ENCODE data around the gene PTH1R.
A peak's percentile ranks its signal among the peaks of the same experiment; 100 is the strongest.

PTH1R gene

DNA sequence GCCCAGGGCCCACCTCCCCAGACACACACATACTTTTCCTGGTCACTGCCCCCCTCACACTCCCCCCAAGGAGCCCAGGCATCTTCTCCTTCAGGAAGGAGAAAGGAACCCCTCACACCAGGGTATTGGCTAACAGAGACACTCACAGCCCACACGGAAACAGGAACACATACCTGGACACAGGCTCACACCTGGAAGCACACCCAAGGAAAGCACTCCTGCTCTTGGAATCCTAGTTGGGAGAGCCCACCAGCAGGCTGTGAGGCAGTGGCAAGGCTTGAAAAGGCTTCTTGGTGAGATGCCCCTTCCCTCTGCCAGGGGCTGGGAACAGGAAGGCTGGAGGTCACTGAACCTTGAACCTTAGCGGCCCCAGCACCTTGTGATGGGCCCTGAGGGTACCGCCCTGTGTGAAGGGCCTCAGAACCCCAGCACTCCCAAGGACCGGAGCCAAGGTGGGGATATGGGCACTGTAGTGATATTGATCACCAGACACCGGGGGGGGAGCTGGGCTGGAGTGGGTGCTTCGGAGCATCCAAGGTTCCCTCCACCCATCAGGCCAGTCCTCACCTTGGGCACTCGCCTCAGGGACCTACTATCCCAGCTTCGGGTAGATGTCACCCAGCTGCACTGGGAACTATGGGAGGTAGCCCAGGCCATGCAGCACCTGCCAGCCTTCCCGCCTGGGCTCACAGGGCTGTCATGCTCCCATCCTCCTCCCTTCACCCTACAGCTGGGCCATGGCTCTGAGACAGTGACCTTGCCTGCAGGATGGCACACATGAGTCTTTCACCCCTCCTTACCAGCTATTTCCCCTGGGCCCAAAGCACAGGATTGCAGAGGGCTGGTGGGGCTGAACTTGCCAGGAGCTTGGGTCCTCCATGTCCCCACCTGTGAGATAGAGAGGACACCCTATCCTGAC lies 30.6 kb upstream of the PTH1R start:
- Mint-ChIP-seq H3K4me3 (peak overlapping the region; percentile 77 to 88), H3K27ac (no peak overlapping the region), H3K9me3 (peaks cover 0 to 8% of the 10 kb centered on the region in 2 donors), H3K4me1 (peaks cover 17% of the 10 kb centered on the region), H3K27me3 (no peaks in the 10 kb centered on the region)
- no peak for ATAC-seq
- DNase-seq, result no peak

DNA sequence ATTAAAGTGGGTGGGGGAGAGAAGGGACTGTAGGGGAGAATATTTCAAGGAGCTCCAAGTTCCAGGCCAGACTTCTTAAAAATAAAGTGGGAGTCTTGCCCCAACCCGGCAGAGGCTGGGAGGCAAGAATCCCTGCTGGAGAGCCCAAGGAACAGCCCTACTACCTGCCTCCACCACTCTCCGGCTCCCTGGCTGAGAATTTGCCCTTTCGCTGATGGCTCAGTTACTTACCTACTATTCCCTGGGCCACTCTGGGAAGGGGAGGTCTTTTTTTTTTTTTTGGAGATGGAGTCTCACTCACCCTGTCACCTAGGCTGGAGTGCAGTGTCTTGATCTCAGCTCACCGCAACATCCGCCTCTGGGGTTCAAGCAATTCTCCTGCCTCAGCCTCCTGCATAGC lies 29.8 kb upstream of the PTH1R start:
- DNase-seq, result no peak
- Mint-ChIP-seq H3K27ac (no peak overlapping the region), H3K4me3 (no peak overlapping the region), H3K27me3 (no peaks in the 10 kb centered on the region), H3K4me1 (peaks cover 17% of the 10 kb centered on the region), H3K9me3 (peaks cover 0 to 6% of the 10 kb centered on the region in 2 donors)
- no peak for ATAC-seq

DNA sequence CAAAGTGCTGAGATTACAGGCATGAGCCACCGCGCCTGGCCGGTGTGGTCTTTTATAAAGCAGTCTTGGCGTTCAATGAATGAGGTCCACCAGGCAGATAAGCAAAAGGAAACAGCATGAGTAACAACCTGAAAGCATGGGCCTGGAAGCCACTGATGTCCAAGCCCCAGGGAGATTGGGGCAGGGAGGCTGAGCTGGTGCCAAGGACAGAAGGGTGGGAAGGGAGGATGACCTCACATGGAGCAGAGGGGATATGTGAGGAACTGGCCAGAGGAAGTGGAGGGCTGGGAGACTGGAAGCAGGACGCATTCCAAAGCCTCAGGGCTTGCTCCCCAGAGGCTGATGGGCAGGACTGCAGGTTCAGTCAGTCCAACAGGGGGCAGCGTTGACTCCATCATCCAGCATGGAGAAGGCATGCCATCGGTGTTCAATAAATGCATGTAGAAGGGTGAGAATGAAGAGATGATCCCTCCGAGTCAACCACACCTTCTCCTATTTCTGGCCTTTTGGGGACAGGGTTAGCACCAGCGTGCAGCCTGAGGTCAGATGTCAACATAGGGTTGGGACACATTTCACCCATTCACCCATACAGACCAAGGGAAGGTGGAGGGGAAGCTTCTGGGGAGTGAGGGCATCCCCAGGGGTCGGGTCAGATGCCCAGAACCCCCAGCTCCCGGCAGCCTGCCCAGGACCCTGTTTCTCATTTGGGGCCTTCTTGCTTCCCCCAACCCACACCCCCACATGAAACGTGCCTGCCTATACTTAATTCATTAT lies 29.1 kb upstream of the PTH1R start:
- H3K27ac Mint-ChIP-seq, result no peak overlapping the region
- DNase-seq, result peak; percentile 28 to 41
- no peak overlapping the region for H3K4me3 Mint-ChIP-seq
- H3K4me1 Mint-ChIP-seq, result peaks cover 17% of the 10 kb centered on the region
- H3K27me3 Mint-ChIP-seq, result no peaks in the 10 kb centered on the region
- H3K9me3 Mint-ChIP-seq, result no peaks in the 10 kb centered on the region
- ATAC-seq, result no peak

DNA sequence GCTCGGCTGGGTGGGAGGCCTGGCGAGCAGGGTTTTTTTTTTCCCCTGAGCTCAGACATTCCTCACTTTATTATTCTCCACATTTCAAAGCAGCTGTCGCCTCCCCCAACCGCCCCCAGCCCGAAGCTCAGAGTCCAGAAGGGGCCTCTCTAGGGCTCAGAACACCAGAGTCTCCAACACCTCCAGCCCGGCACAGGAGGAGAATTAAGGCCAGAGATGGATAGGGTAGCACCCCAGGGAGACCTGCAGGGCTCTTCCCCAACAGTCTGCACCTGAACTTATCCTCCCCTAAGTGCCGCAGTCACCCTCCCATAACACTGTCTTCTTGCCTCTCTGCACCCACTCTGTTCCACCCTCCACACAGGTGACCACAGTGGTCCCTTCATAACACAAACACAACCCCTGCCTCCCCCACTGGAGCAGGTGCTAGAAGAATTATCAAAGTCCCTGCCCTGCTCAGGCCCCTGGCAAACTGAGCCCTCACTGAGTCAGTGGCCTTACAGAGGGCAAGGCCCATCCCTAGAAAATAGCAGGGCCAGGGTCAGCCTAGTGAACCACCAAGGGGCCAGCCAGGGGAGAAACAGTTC lies 28.4 kb upstream of the PTH1R start:
- peaks cover 17% of the 10 kb centered on the region for H3K4me1 Mint-ChIP-seq
- no peak for DNase-seq
- H3K4me3 Mint-ChIP-seq, result no peak overlapping the region
- ATAC-seq, result no peak
- H3K27me3 Mint-ChIP-seq, result no peaks in the 10 kb centered on the region
- no peaks in the 10 kb centered on the region for H3K9me3 Mint-ChIP-seq
- H3K27ac Mint-ChIP-seq, result no peak overlapping the region

DNA sequence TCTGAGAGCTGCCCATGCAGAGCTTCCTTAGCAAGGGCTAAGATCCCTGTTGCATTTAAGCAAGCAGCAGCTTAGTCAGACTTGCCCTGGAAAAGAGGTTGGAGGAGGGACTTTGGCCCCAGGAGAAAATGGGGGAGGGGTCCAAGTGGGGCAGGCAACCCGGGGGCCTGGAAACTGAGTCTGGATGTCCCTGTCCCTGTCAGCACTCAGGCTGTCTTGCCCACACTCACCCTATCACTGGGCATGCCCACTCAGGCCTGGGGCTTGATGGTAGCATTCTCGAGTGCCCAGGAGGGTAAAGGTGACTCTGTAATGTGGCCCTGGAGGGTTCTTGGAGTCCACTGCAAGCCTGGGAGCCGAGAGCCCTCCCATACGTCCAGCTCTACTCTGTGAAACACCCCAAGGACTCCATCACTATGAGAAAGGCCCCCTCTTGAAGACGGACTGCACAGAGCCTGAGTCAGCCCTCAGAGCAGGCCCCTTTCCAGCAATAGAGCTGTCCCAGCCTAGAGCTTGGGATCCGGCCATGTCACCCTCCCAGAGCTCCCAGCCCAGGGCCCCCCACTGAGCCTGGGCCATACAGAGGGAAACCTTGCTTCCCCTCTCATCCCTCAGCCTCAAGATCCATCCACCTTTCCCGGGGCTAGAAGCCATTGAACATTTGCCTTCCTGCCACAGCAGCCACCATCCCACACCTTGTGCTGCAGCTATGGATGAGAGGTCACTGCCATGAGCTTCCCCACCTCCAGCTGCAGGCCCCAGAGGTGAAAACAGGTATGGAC lies 27.6 kb upstream of the PTH1R start:
- ATAC-seq, result no peak
- H3K27ac Mint-ChIP-seq, result peak overlapping the region in 1 of 2 donors; percentile 4
- H3K4me3 Mint-ChIP-seq, result no peak overlapping the region
- H3K27me3 Mint-ChIP-seq, result no peaks in the 10 kb centered on the region
- H3K4me1 Mint-ChIP-seq, result peaks cover 17% of the 10 kb centered on the region
- H3K9me3 Mint-ChIP-seq, result no peaks in the 10 kb centered on the region
- DNase-seq, result peak in 1 of 2 donors; percentile 6

DNA sequence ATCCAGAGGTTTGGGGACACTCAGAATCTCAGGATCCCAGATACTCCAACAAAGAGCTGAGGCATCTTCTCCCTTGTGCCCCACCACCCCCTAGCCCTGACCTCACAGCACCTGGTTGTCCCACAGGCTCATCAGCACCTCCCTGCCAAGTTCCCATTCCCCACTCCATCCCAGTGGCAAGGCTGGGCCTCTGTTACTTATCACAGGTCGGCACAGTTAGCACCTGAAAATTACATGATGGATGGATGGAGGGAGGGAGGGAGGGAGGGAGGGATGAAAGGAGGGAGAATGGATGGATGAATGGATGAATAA lies 27.1 kb upstream of the PTH1R start:
- Mint-ChIP-seq H3K9me3 (no peaks in the 10 kb centered on the region), H3K4me1 (peaks cover 11% of the 10 kb centered on the region), H3K27me3 (no peaks in the 10 kb centered on the region), H3K4me3 (no peak overlapping the region), H3K27ac (peak overlapping the region in 1 of 2 donors; percentile 4)
- DNase-seq, result peak in 1 of 2 donors; percentile 4
- no peak for ATAC-seq

DNA sequence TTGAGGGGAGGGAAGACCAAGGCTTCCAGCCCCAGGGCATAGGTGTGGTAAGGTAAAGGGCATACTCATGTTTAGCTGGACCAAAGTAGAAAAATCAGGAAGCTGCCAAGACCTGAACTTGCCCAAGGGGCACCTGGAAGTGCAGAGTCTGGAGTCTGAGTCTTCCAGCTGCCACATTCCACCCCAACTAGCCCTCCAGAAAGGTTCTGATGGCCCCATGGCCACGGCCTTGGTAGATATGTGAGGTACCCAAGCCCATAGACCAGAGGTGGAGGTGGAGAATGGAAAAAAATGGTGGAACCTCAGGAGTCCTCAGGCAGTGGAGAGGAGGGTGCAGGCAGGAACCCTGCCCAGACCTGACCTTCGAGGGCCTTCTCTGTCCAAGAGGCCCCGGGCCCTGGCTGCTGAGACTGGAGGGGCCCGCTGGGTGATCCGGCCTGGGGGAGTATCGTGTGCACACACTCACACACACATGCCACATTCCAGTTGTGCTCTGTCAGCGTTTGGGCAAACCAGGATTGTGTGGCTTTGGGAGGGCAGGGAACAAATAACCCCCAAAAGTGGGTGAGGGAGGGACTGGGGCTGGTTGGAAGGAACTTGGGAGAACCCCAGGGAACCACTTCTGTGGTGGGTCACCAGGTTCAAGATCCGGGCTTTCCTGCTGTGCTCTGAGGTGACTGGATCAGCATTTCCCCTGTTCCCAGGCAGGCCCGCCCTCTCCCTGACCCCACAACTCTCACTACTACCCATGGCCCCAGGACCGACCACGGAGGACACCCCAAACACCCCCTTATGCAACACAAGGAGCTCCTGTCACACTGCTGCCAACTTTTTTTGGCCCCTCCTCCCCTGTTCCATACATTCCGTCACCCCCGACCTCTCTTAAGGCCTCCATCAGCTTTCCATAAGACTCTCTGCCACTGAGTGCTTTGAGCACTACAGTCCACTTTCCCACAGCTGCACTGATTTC lies 25.9 kb upstream of the PTH1R start:
- Mint-ChIP-seq H3K27ac (peak overlapping the region in 1 of 2 donors; percentile 53), H3K9me3 (no peaks in the 10 kb centered on the region), H3K4me3 (no peak overlapping the region), H3K4me1 (no peaks in the 10 kb centered on the region), H3K27me3 (no peaks in the 10 kb centered on the region)
- DNase-seq (peak in 1 of 2 donors; percentile 7), ATAC-seq (no peak)

DNA sequence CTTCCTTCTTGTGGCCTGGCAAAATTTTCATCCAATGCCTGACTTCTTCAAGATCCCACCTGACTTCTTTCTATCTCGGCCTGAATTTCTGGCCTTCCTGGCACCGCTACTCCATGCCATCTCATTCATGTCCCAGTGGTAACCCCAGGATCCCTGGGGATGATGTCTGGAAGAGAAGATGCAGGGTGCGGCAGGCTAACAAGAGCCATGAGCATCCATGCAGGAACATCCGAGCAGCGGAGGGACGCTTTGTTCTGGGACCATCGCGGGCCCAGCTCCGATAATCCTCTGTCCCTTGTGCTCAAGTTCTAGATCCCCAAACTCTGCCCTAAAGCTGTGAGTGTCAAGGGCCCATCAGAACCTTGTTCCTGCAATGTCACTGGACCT lies 25.2 kb upstream of the PTH1R start:
- ATAC-seq, result no peak
- H3K4me1 Mint-ChIP-seq, result no peaks in the 10 kb centered on the region
- peak in 1 of 2 donors; percentile 3 for DNase-seq
- H3K27ac Mint-ChIP-seq, result peak overlapping the region in 1 of 2 donors; percentile 7
- no peak overlapping the region for H3K4me3 Mint-ChIP-seq
- H3K27me3 Mint-ChIP-seq, result peaks cover 6% of the 10 kb centered on the region
- no peaks in the 10 kb centered on the region for H3K9me3 Mint-ChIP-seq

DNA sequence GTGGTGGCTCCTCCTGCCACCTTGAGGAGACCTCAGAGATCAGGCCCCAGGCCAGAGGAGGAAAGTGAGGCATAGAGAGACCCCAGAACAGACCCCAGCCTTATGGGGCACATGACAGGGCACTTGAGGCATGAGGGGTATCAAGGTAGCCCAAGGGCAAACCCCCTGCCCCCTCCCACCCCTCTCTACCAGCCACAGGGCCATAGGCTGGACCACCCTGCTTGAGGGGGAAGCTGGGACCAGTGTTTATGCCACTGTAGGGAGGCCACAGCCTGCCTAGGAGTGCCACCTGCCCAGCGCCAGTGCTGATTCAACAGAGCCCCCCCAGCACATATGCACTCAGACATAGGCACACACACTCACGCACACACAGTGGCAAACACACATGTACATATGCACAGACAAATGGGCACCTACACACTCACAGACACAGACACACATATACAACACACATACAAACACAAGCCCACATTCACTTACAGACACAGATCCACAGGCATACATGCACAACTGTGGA lies 24.6 kb upstream of the PTH1R start:
- H3K4me3 Mint-ChIP-seq, result no peak overlapping the region
- no peaks in the 10 kb centered on the region for H3K4me1 Mint-ChIP-seq
- peak in 1 of 2 donors; percentile 7 for DNase-seq
- H3K27ac Mint-ChIP-seq, result no peak overlapping the region
- no peaks in the 10 kb centered on the region for H3K9me3 Mint-ChIP-seq
- peaks cover 12% of the 10 kb centered on the region for H3K27me3 Mint-ChIP-seq
- ATAC-seq, result no peak

DNA sequence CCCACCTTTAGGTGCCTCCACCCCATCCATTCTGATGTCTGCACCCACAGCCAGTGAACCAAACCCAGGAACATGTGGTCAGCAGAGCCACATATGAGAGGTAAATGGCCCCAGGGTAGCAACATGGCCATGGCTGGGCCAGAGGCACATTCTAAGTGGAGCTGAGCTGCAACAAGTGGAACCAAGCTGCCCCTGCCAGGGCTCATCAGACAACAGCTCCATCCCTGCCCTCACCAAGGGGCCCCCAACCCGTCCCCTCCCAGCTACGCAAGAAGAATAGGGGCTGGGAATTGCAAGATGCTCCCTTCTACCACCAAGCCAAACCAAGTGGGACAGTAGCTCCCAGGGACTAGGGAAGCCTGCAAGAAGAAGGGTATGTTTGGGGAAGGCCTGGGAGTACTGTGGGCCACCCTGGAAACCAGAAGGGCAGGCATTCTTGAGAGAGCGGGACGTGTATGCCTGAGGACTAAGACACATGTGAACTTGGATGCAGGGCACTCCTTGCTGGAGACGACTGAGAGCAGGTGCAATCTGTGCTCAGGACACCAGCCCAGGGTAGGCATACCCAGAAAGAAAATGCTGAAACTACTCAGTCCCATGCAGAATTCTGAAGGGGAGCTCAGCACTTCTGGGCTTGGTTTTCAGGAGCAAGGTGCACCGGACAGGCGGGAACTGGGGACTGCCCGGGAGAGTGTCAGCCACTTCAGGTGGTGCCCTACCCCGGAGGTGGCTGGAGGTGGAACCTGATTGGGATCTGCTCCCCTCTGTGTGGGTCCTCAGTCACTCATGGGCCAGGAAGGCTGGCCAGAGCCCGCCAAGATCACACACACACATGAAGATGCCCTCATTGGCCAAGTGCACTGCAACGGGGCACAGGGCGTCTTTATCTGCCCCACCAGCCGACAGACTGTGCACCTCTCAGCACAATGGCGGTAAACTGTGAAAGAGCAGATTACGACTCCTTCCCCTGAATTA lies 23.8 kb upstream of the PTH1R start:
- H3K27ac Mint-ChIP-seq, result no peak overlapping the region
- H3K27me3 Mint-ChIP-seq, result peaks cover 17% of the 10 kb centered on the region

DNA sequence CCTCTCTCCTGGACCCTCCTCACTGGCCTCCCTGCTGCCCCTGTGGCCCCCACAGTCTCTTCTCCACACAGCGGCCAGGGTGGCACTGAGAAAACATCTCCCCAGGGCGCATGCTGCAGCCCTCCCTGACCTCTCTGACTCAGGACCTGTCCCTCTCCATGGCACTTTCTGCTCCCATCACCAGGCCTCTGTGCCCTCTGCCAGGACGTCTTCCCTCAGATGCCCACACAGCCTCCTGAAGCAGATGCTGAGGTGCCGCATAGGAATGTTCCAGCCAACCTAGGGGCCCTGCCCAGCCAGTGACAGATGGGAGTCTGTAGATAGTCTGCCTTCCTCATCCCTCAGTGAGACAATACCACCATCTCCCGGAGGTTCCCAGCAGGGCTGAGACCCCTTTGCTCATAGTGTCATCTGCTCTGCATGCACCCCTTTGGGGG lies 22.9 kb upstream of the PTH1R start:
- Mint-ChIP-seq H3K4me1 (no peaks in the 10 kb centered on the region), H3K4me3 (no peak overlapping the region), H3K27ac (no peak overlapping the region), H3K27me3 (peaks cover 17% of the 10 kb centered on the region), H3K9me3 (no peaks in the 10 kb centered on the region)
- ATAC-seq, result no peak
- DNase-seq, result no peak

More for the DNA sequence above, 23.8 kb upstream of the PTH1R start:
- H3K4me3 Mint-ChIP-seq, result no peak overlapping the region
- ATAC-seq (no peak), DNase-seq (peak in 1 of 2 donors; percentile 7)
- H3K9me3 Mint-ChIP-seq, result no peaks in the 10 kb centered on the region
- no peaks in the 10 kb centered on the region for H3K4me1 Mint-ChIP-seq

DNA sequence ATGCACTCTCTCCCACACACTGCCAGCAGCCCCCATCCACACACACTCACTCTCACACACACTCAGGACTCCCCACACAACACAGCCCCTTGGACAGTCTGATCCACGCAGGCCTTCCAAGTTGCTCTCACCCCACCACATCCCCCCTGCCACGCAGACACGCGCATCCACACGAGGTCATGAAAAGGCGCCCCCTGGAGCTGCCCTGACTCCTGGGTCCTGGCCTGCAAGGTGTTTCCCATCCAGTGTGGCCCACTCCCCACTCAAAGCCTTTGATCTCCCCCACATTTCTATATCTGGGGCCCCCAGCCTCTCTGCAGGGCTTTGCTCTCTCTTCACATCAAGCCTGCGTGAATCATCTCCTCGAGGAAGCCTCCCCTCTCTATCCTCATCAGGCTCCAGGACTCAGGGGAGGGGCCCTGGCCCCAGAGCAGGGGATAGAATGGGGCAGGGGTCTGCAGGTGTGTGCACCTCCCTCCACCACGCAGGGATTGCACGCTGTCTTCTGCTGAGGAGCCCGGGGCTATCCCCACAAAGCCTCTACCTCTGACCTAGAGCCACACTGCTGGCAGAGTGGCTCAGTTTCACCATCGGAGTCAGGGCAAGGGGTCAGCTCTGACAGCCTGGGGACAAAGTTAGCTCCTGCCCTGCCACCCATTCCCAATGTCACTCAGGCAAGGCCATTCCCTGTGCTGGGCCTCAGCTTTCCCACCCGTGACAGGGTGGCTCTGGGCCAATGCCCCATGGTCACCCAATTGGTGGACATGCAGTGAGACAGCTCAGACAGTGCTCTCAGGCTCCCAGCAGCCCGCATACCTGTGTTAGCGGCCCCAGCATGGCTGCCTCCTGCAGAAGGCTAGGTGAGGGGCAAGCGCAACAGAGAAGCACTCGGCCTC lies 20.7 kb upstream of the PTH1R start:
- no peak overlapping the region for H3K4me3 Mint-ChIP-seq
- no peak overlapping the region for H3K27ac Mint-ChIP-seq
- peaks cover 17% of the 10 kb centered on the region for H3K27me3 Mint-ChIP-seq
- no peaks in the 10 kb centered on the region for H3K9me3 Mint-ChIP-seq
- no peak for DNase-seq
- no peaks in the 10 kb centered on the region for H3K4me1 Mint-ChIP-seq
- ATAC-seq, result no peak

All from stimulated activated naive CD8-positive, alpha-beta T cell treated with anti-CD3 and anti-CD28 coated beads, Interleukin-15, amount 100 ng/mL, for 72 hours (primary cell).